GM23338 (cell line): ENCODE measurements around the gene HSP90B1. TPM values are rescaled to one million over a fixed set of nuclear protein-coding genes. Genes with fewer than 3 reads are reported as not detected.

ENCODE experiments used
- ATAC-seq: fragments of 200-7000 bp; cut with Tn5 transposase; 3 replicates; pipeline ENCODE4 v1.9.1; 2020
- DNase-seq: peaks from one replicate; pipeline ENCODE4 v3.0.0-alpha.2; 2015; ENCODE audit warnings: low spot score
- H2AFZ ChIP-seq: fragments of 200-600 bp; sonication (generic); 2 replicates; pipeline ENCODE4 v1.8.0; 2016; ENCODE audit warnings: antibody characterized with exemption, mild to moderate bottlenecking, moderate library complexity
- H3F3A ChIP-seq: fragments of 200-600 bp; sonication (generic); replicated peaks from 2 replicates; pipeline ENCODE4 v1.8.0; 2017; ENCODE audit warnings: antibody characterized with exemption, mixed run types, low read depth
- H3K27ac ChIP-seq: fragments of 200-600 bp; sonication (generic); 2 replicates; pipeline ENCODE4 v1.6.1; 2016; ENCODE audit warnings: low read depth
- H3K27me3 ChIP-seq: fragments of 200-600 bp; sonication (generic); 2 replicates; pipeline ENCODE4 v1.8.0; 2016; ENCODE audit warnings: mild to moderate bottlenecking, mixed run types, moderate library complexity; ENCODE audit not compliant: insufficient read depth
- H3K36me3 ChIP-seq: fragments of 200-600 bp; sonication (generic); 2 replicates; pipeline ENCODE4 v1.8.0; 2016; ENCODE audit warnings: mild to moderate bottlenecking; ENCODE audit not compliant: insufficient read depth
- H3K4me1 ChIP-seq: fragments of 200-600 bp; sonication (generic); 2 replicates; pipeline ENCODE4 v1.8.0; 2016; ENCODE audit warnings: mild to moderate bottlenecking, moderate library complexity; ENCODE audit not compliant: insufficient read depth
- H3K4me2 ChIP-seq: fragments of 200-600 bp; sonication (generic); 2 replicates; pipeline ENCODE4 v1.7.1; 2017; ENCODE audit warnings: mixed run types
- H3K4me3 ChIP-seq: fragments of 200-600 bp; sonication (generic); 2 replicates; pipeline ENCODE4 v1.6.1; 2016; ENCODE audit warnings: mixed run types
- H3K79me2 ChIP-seq: fragments of 200-600 bp; sonication (generic); replicated peaks from 2 replicates; pipeline ENCODE4 v1.8.0; 2017; ENCODE audit warnings: mild to moderate bottlenecking; ENCODE audit not compliant: insufficient read depth
- H3K9me2 ChIP-seq: fragments of 200-600 bp; sonication (generic); 2 replicates; pipeline ENCODE4 v1.8.0; 2017; ENCODE audit not compliant: insufficient read depth
- H4K20me1 ChIP-seq: fragments of 200-600 bp; sonication (generic); replicated peaks from 2 replicates; pipeline ENCODE4 v1.8.0; 2017; ENCODE audit warnings: mild to moderate bottlenecking; ENCODE audit not compliant: insufficient read depth
- H3K27ac Mint-ChIP-seq: 2 replicates; pipeline ENCODE4 v1.8.0; 2020; ENCODE audit warnings: inconsistent platforms, mild to moderate bottlenecking, moderate library complexity, mixed read lengths
- H3K27me3 Mint-ChIP-seq: 3 replicates; pipeline ENCODE4 v1.8.0; 2022; ENCODE audit warnings: low read depth, mild to moderate bottlenecking, moderate library complexity, mixed read lengths, inconsistent platforms; ENCODE audit not compliant: insufficient read depth, poor library complexity
- H3K36me3 Mint-ChIP-seq: 3 replicates; pipeline ENCODE4 v1.8.0; 2021; ENCODE audit warnings: low read depth, mild to moderate bottlenecking, inconsistent platforms, moderate library complexity, mixed read lengths
- H3K4me1 Mint-ChIP-seq: 3 replicates; pipeline ENCODE4 v1.8.0; 2020; ENCODE audit warnings: mild to moderate bottlenecking, inconsistent platforms, mixed read lengths
- H3K4me3 Mint-ChIP-seq: 3 replicates; pipeline ENCODE4 v1.8.0; 2021; ENCODE audit warnings: moderate library complexity, mild to moderate bottlenecking, inconsistent platforms, mixed read lengths
- H3K9me3 Mint-ChIP-seq: 3 replicates; pipeline ENCODE4 v1.8.0; 2020; ENCODE audit warnings: moderate library complexity, mild to moderate bottlenecking, inconsistent platforms, mixed read lengths
- CREB1 ChIP-seq: fragments of 250-450 bp; sonication (Bioruptor Pico); IDR thresholded peaks from 2 replicates; pipeline ENCODE4 v1.5.0; 2020; ENCODE audit warnings: low read depth, mild to moderate bottlenecking, moderate library complexity
- CTCF ChIP-seq, 2 experiments: fragments of 200-600 bp in 1 of 2; sonication (generic) in 1 of 2; conservative IDR thresholded peaks; 2 replicates each; pipeline versions ENCODE4 v1.5.1 to v1.6.1; 2016 to 2017; ENCODE audit warnings: antibody characterized with exemption in 2 of 2, low read depth in 2 of 2, mild to moderate bottlenecking in 2 of 2, moderate library complexity in 1 of 2
- ETS1 ChIP-seq: IDR thresholded peaks from 2 replicates; pipeline ENCODE4 v1.6.1; 2016; ENCODE audit warnings: antibody characterized with exemption
- EZH2 ChIP-seq: fragments of 200-600 bp; sonication (generic); IDR thresholded peaks from one replicate; pipeline ENCODE4 v1.8.0; 2017; ENCODE audit warnings: antibody characterized with exemption, mild to moderate bottlenecking, low read depth; ENCODE audit not compliant: unreplicated experiment
- EZH2phosphoT487 ChIP-seq: fragments of 200-600 bp; sonication (generic); IDR thresholded peaks from one replicate; pipeline ENCODE4 v1.8.1; 2018; ENCODE audit warnings: antibody characterized with exemption; ENCODE audit not compliant: unreplicated experiment
- JUNB ChIP-seq: IDR thresholded peaks from one replicate; pipeline ENCODE4 v1.6.1; 2016; ENCODE audit warnings: antibody characterized with exemption; ENCODE audit not compliant: unreplicated experiment
- NANOG ChIP-seq: IDR thresholded peaks from 2 replicates; pipeline ENCODE4 v1.6.1; 2016; ENCODE audit warnings: antibody characterized with exemption, borderline replicate concordance
- POLR2AphosphoS5 ChIP-seq: IDR thresholded peaks from 2 replicates; pipeline ENCODE4 v1.6.1; 2016; ENCODE audit warnings: antibody characterized with exemption, low read depth
- REST ChIP-seq: IDR thresholded peaks from one replicate; pipeline ENCODE4 v1.6.1; 2018; ENCODE audit warnings: antibody characterized with exemption; ENCODE audit not compliant: unreplicated experiment
- STAT1 ChIP-seq: IDR thresholded peaks from one replicate; pipeline ENCODE4 v1.6.1; 2016; ENCODE audit warnings: antibody characterized with exemption; ENCODE audit not compliant: unreplicated experiment
- ZNF114 ChIP-seq: fragments of 250-450 bp; sonication (Bioruptor Pico); IDR thresholded peaks from 2 replicates; pipeline ENCODE4 v1.5.0; 2020; ENCODE audit warnings: mild to moderate bottlenecking, moderate library complexity
- ZNF331 ChIP-seq: fragments of 250-450 bp; sonication (Bioruptor Pico); IDR thresholded peaks from 2 replicates; pipeline ENCODE4 v1.5.0; 2020; ENCODE audit warnings: low read depth, mild to moderate bottlenecking, moderate library complexity
- ZNF462 ChIP-seq: fragments of 250-450 bp; sonication (Bioruptor Pico); IDR thresholded peaks from 2 replicates; pipeline ENCODE4 v1.5.0; 2020; ENCODE audit warnings: mild to moderate bottlenecking, moderate library complexity
- polyA plus RNA-seq: library from polyadenylated mRNA; unstranded; fragments of >200 nt; fragmentation: Nextera tagmentation; extraction: Ambion mirVana; gene quantifications from 2 replicates; pipeline ENCODE4 v1.2.1, GENCODE V29; 2016
- total RNA-seq: library from RNA; depleted of rRNA; stranded (reverse); fragments of >200 nt; shearing (Covaris generic); gene quantifications from 2 replicates; pipeline ENCODE4 v1.2.3, GENCODE V29; 2014

Gene HSP90B1
- total and polyA plus RNA-seq, 2 experiments from 2014 or later: 605 to 1,312 TPM

- Histone ChIP-seq H4K20me1 (no peaks in the 10 kb centered on the region; the same call in 1 of the 2 replicates), H3K27me3 (no peaks in the 10 kb centered on the region), H3K9me2 (no peaks in the 10 kb centered on the region), H3K27ac (no peak overlapping the region), H3K4me3 (no peak overlapping the region), H3K79me2 (no peaks in the 10 kb centered on the region), H3K4me2 (no peak overlapping the region), H3F3A (0 out of 2 replicates have a peak, but pooled peaks cover 5% of the 10 kb centered on the region), H3K4me1 (no peaks in the 10 kb centered on the region), H3K36me3 (no peaks in the 10 kb centered on the region), H2AFZ (no peak overlapping the region)
- Mint-ChIP-seq H3K27ac (no peak overlapping the region), H3K36me3 (peaks cover under 1% of the 10 kb centered on the region; the same call in 1 of the 3 replicates), H3K4me3 (no peak overlapping the region), H3K9me3 (no peaks in the 10 kb centered on the region), H3K4me1 (no peaks in the 10 kb centered on the region), H3K27me3 (no peaks in the 10 kb centered on the region)
- no peak for TF ChIP-seq CREB1
- TF ChIP-seq JUNB: no peak
- no peak for TF ChIP-seq REST
- no peak for TF ChIP-seq POLR2AphosphoS5
- TF ChIP-seq STAT1: no peak
- no peak for TF ChIP-seq CTCF (conservative IDR thresholded peaks at IDR 0.05; ENCODE audit: low read depth in 2 of 2)
- TF ChIP-seq EZH2: no peak
- TF ChIP-seq ZNF114 (CRISPR knock-in tag): no peak
- TF ChIP-seq ETS1: no peak
- no peak for TF ChIP-seq NANOG
- TF ChIP-seq ZNF331 (CRISPR knock-in tag): no peak
- no peak for TF ChIP-seq EZH2phosphoT487
- no peak for TF ChIP-seq ZNF462
- ATAC-seq (no peak), DNase-seq (no peak)
Measured at GRCh38 chr12:103994235-103994634, 64.0 kb downstream of the HSP90B1 start.
